ENCODE measurements around the gene TREX2.

The TREX2 gene

GRCh38 chrX:153475271-153475670 lies 29.4 kb upstream of the TREX2 start:
- DNase-seq: no peak

GRCh38 chrX:153474718-153475117 lies 28.9 kb upstream of the TREX2 start:
- no peak for DNase-seq

- DNase-seq: no peak
Measured at GRCh38 chrX:153474266-153474665, 28.4 kb upstream of the TREX2 start.

- no peak for DNase-seq
Measured at GRCh38 chrX:153473126-153473525, 27.3 kb upstream of the TREX2 start.

GRCh38 chrX:153471663-153472280 lies 25.9 kb upstream of the TREX2 start:
- no peak for DNase-seq

- peak; percentile 52 for DNase-seq
Measured at GRCh38 chrX:153470411-153471363, 24.8 kb upstream of the TREX2 start, which contains the start of gene HAUS7. HAUS7 (minus strand) TSS chrX:153470576; CDS start chrX:153470557, 19 bp downstream.

GRCh38 chrX:153469811-153470410 lies 24.1 kb upstream of the TREX2 start:
- no peak for DNase-seq

DNA sequence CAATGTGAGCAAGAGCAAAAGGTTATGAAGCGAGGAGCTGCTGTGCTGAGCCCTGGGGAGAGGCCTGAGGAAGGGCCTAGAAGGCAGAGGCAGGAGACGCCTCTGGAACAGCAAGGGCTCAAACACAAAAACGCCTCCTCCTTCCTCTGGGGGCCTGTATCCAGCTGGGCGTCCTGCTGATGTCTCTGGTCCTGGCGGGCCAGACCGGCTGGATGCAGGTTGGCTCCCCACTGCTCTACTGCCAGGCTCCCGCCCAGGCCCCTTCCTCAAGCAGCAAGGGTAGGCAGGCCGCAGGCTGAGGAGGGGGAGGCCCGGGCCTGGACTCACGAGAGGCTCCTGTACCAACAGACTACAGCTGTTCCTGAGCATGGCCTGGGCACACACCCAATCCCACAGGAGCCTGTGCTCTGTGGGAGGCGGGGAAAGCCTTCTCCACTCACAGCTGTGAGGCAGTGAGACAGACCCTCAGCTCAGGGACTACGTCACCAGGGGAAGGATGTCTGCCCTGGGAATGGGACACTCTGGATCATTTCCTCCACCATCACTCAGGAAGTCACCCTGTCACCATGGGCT lies 22.2 kb upstream of the TREX2 start:
- no peak for DNase-seq

- no peak for DNase-seq
Measured at GRCh38 chrX:153465691-153466380, 20.0 kb upstream of the TREX2 start.

DNA sequence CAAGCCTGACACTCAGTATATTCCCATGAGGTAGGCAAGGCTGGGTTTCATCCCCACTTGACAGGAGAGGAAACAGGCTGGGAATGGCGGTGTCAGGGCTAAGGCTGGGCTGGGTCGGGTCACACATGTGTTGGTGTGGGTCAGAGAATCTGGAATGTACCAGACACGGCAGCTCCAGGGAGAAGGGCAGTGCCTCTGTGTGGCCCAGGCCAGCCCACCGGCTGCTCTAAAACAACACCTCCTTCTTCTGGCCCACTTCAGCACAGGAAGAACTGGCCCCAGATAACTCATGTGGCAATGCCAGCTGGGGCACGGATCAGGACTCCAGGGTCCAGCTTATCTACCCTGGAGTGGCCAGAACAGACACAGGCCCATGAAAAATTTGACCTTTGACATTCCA lies 18.3 kb upstream of the TREX2 start:
- no peak for DNase-seq

GRCh38 chrX:153463556-153463955 lies 17.7 kb upstream of the TREX2 start:
- DNase-seq: no peak

GRCh38 chrX:153463031-153463430 lies 17.2 kb upstream of the TREX2 start:
- no peak for DNase-seq

DNA sequence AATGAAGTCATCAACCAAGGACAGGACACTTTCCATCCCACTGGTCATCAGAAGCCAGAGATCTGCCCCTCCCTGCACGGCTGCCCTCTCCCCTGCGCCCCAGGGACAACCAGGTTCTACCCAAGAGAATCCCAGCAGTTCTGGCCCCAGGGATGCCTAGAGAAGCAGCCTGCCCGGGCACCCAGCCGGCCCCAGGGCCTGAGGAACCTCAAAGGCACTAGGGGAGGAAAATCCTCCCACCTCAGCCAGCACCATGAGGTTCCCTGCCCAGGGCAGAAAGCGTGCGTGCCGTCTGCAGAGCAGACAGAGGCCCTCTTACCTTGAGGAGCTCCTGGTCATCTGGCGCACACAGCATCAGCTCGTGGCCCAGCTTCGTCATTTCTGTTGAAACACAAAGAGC lies 16.4 kb upstream of the TREX2 start:
- no peak for DNase-seq

DNA sequence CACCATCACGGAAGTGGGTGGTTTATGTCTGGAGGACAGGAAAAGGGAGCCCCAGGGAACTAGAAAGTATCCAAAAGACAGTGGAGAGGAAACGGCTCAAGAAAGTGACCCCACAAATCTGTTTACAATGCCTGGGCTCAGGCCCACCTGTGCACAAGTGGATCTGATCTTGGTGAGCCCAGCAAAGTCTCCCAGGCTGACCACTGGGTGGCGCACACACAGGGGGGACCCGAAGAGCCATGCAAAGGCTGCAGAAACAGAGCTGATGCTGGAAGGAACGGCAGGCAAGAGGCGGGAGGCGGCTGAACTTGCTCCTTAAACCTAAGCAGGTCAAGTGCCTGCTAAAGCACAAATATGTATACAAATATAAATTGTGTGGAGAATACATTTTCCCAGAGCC lies 15.0 kb upstream of the TREX2 start:
- no peak for DNase-seq

GRCh38 chrX:153459986-153460385 lies 14.1 kb upstream of the TREX2 start:
- DNase-seq: no peak

- DNase-seq: no peak
Measured at GRCh38 chrX:153458476-153458875, 12.6 kb upstream of the TREX2 start.

DNA sequence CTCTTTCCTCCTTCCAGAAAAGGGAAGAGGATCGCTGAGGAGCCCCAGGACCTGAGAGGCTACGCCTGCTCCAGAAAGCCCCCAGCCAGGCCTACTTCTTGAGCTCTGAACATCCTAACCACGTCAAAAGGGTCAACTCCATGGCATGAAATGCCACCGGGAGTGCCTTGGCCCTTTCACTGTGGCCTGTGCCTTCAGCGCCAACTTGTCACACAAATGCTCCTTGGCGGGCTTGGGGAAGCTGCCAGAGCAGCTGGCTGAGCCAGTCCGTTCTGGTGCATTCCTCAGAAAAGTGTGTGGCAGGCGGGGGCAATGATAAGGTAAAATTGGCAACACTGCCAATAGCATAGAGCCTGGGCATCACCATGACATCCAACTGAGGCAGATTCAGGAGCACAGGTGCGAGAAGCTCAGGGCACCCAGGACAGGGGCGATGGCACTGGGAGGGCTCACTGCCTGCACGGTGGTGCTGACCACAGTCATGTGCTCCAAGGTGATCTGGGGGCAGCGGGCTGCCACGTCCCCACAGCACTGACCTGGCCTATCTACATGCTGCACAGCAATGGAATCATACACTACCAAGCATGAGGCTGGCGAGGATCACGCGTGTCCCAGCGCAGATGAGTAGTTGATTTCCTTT lies 12.1 kb upstream of the TREX2 start:
- DNase-seq: no peak

GRCh38 chrX:153457136-153457825 lies 11.4 kb upstream of the TREX2 start:
- no peak for DNase-seq

DNA sequence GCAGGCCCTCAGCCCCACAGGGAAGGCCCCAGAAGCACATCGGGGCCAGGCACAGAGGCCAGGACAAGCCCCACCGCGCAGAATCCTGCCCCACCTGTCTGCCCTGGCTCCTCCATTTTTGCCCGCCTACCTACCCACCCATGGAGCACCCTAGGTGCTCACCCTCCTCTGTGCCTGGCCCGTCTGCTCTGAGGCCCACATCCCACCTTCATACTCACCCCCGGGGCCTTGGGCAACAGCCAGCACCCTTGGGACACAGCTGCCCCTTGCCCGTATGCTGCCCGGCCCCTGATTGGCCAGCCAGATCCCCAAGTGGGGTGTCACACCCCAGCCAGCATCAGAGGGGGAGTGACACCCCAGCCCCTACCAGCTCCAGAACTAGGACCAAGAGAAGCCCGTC lies 10.8 kb upstream of the TREX2 start:
- no peak for DNase-seq

- no peak for DNase-seq
Measured at GRCh38 chrX:153456161-153456560, 10.3 kb upstream of the TREX2 start.

GRCh38 chrX:153455571-153455970 lies 9.7 kb upstream of the TREX2 start:
- no peak for DNase-seq
